HFFc6 (cell line): ENCODE data around the gene CD44. TPM values are rescaled to one million over a fixed set of nuclear protein-coding genes. Genes with fewer than 3 reads are reported as not detected.

ENCODE experiments used
- DNase-seq: peaks from one replicate; pipeline ENCODE4 v3.0.0-alpha.2; 2018
- H3K27ac Mint-ChIP-seq: 2 replicates; pipeline ENCODE4 v1.8.0; 2020; ENCODE audit warnings: mild to moderate bottlenecking, mixed read lengths
- H3K27me3 Mint-ChIP-seq: 2 replicates; pipeline ENCODE4 v1.8.0; 2021; ENCODE audit warnings: mild to moderate bottlenecking, moderate library complexity, mixed read lengths; ENCODE audit not compliant: insufficient read depth
- H3K36me3 Mint-ChIP-seq: 2 replicates; pipeline ENCODE4 v1.8.0; 2021; ENCODE audit warnings: low read depth, mixed read lengths
- H3K4me1 Mint-ChIP-seq: 2 replicates; pipeline ENCODE4 v1.8.0; 2020; ENCODE audit warnings: low read depth, mixed read lengths
- H3K4me3 Mint-ChIP-seq: 2 replicates; pipeline ENCODE4 v1.8.0; 2020; ENCODE audit warnings: mild to moderate bottlenecking, moderate library complexity, mixed read lengths
- H3K9me3 Mint-ChIP-seq: 2 replicates; pipeline ENCODE4 v1.8.0; 2020; ENCODE audit warnings: mild to moderate bottlenecking, mixed read lengths
- total RNA-seq, 6 experiments: library from RNA; stranded (reverse); fragmentation: NEBNext Ultra II Directional; extraction: Animal tissue kit (Norgen Biotek cat#: 25700); gene quantifications; 2 replicates in 1 of 6; 3 replicates in 5 of 6; pipeline ENCODE4 v1.2.3, GENCODE V29; 2021
- TF ChIP-seq, protein P1 (sequence below): fragments of 200-600 bp; sonication (generic); IDR thresholded peaks from 2 replicates; pipeline ENCODE4 v1.5.0; 2021; ENCODE audit warnings: antibody characterized with exemption, mild to moderate bottlenecking

Gene CD44
- total RNA-seq, 6 experiments from 2014 or later: 1,912 to 2,221 (median 2,175) TPM

DNA sequence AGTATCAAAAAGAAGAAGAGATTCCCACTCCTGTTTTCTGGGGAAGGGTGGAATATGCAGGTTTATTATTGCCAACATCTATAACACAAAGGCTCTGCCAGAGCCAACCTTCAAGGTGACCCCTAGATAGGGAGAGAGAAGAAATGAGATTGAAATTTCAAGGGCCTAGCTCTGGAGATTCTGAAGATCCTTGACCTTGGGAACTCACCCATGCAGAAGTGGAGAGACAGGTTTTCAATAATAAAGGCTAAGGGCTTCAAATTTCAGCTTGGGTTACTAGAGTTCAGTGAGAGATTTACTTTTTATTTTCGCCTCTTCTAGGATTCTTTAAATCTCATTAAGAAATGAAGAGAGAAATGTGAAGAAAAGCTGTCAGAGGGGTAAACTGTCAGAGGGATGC, 98.4 kb downstream of the CD44 start:
- Mint-ChIP-seq H3K4me3 (no peak overlapping the region), H3K36me3 (peaks cover 19% of the 10 kb centered on the region), H3K4me1 (peaks cover 75% of the 10 kb centered on the region), H3K27me3 (peaks cover 18% of the 10 kb centered on the region), H3K27ac (peak overlapping the region; percentile 90), H3K9me3 (peaks cover 3% of the 10 kb centered on the region; the same call in 1 of the 2 replicates)
- no peak for DNase-seq
- TF ChIP-seq, protein P1, sequence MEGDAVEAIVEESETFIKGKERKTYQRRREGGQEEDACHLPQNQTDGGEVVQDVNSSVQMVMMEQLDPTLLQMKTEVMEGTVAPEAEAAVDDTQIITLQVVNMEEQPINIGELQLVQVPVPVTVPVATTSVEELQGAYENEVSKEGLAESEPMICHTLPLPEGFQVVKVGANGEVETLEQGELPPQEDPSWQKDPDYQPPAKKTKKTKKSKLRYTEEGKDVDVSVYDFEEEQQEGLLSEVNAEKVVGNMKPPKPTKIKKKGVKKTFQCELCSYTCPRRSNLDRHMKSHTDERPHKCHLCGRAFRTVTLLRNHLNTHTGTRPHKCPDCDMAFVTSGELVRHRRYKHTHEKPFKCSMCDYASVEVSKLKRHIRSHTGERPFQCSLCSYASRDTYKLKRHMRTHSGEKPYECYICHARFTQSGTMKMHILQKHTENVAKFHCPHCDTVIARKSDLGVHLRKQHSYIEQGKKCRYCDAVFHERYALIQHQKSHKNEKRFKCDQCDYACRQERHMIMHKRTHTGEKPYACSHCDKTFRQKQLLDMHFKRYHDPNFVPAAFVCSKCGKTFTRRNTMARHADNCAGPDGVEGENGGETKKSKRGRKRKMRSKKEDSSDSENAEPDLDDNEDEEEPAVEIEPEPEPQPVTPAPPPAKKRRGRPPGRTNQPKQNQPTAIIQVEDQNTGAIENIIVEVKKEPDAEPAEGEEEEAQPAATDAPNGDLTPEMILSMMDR: no peak

DNA sequence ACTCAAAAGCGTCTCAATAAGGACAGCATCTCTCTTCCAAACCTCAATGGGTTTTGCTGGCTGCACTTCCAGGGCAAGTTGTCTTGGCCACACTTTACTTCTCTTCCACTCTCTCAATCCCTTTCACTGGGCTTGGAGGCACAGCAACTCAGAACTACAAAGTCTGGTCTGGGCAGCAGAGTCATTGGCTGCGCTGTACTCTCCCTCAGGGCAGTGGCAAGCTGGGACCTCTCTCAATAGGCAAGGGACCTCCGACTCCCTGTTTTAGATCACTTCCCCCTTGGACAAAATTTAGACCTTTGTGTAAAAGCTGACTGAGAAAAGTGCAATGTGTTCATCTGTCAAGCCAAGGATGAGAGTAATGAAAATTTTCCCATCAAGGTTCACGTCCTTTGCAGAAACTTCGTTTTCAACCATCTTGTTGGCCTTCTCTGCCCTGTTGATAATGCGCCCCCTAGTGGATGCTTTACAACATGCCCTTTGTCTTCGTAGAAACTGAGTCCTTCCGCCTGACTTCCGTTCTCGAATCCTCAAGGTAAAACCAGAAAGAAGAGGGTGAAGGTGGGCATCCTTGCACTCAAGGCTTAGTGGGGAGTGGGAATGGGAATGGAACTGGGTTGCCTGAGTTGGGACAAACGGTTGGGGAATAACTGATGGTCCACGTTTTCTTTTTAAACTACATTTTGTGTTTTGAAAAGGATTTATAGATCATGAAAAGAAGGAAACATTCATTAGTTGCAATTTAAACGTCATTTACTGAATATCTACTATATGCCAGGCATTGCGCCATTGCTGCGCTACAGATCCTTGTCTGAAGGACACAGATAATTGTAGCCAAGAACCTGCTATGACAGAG, 99.1 kb downstream of the CD44 start:
- Mint-ChIP-seq H3K27me3 (peaks cover 11% of the 10 kb centered on the region), H3K27ac (peak overlapping the region; percentile 7; the same call in 1 of the 2 replicates), H3K4me1 (peaks cover 75% of the 10 kb centered on the region)

DNA sequence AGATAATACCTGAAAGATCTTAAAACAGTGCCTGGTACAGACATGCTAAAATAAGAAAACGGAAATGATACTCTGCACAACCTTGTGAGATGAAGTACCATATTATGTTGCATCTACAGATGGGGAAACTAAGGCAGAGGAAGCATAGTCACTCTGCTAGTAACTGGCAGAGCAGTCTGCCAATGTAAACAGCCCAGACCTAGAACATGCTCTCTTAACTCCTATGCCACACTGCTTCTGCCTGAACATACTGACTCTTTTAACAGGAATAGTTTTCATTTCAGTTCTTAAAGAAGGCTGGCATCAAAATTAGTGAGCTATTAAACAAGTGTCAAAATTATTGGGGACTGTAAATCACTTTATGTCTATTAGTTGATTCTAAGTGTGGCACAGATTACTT, 99.9 kb downstream of the CD44 start:
- H3K27me3 Mint-ChIP-seq: peaks cover 9% of the 10 kb centered on the region

More for the DNA sequence above, 99.1 kb downstream of the CD44 start:
- Mint-ChIP-seq H3K4me3 (no peak overlapping the region), H3K36me3 (peaks cover 15% of the 10 kb centered on the region), H3K9me3 (peaks cover 3% of the 10 kb centered on the region; the same call in 1 of the 2 replicates)
- TF ChIP-seq, protein P1: peak; percentile 87
- no peak for DNase-seq

DNA sequence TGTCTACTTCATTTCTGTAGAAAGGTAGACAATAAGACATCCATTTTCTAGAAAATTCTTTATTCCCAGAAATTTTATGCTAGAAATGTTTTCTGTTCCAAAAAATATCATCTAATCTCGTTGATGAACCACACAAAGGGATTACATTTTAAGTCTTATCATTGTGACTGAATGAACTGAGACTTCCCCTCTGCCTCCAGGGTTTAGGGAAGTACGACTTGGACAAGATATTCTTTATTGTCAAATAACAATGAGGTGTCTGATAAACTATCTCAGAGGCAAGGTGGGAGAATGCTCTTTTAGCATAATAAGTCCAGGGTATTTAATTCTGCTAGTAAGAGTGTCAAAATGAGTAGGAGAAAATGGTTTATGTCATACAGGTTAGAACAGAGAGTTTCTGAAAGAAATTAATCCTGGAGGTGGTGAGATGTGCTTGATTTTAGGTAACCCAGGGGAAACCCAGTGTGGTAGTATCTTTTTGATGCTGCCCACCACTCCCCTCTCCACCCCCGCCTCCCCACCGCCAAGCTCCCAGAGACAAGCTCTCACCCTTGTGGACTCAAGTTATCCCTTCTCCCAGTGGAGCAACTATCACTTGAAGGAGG, 100.6 kb downstream of the CD44 start:
- TF ChIP-seq, protein P1: no peak
- Mint-ChIP-seq H3K27ac (no peak overlapping the region), H3K27me3 (peaks cover 5% of the 10 kb centered on the region), H3K4me1 (peaks cover 73% of the 10 kb centered on the region), H3K4me3 (no peak overlapping the region), H3K9me3 (peaks cover 3% of the 10 kb centered on the region; the same call in 1 of the 2 replicates), H3K36me3 (peaks cover 13% of the 10 kb centered on the region)
- no peak for DNase-seq

More for the DNA sequence above, 99.9 kb downstream of the CD44 start:
- DNase-seq: no peak
- TF ChIP-seq, protein P1: no peak
- Mint-ChIP-seq H3K4me1 (peaks cover 75% of the 10 kb centered on the region), H3K9me3 (peaks cover 3% of the 10 kb centered on the region; the same call in 1 of the 2 replicates), H3K27ac (no peak overlapping the region), H3K4me3 (no peak overlapping the region), H3K36me3 (peaks cover 13% of the 10 kb centered on the region)

DNA sequence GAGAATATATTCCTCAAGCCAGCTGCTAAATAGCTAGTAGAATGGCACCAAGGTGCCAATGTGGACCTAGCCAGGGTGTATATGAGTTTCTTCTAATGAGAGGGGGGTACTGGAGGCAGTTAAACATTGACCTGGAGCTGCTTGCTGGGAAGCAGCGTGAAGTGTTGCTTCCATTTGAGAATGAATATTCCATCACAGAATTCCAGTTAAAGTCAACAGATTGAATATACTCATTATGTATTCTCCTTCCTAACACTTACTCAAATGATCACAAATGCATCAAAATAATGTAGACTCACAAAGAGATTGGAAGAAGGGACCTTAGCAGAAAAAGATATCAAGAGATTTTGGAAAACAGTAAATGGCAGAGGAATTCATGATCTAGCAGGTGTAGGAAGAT, 102.1 kb downstream of the CD44 start:
- TF ChIP-seq, protein P1: no peak
- peaks cover 63% of the 10 kb centered on the region for H3K4me1 Mint-ChIP-seq
- DNase-seq: no peak
- peak overlapping the region; percentile 70 for H3K27ac Mint-ChIP-seq
- peaks cover 1% of the 10 kb centered on the region for H3K27me3 Mint-ChIP-seq
- no peak overlapping the region; the same call in 1 of the 2 replicates for H3K4me3 Mint-ChIP-seq
- H3K36me3 Mint-ChIP-seq: peaks cover 8% of the 10 kb centered on the region
- H3K9me3 Mint-ChIP-seq: no peaks in the 10 kb centered on the region; the same call in 1 of the 2 replicates
